M059J (cell line): ENCODE data around the gene FOXN3. TPM values are rescaled to one million over a fixed set of nuclear protein-coding genes. Genes with fewer than 3 reads are reported as not detected.
"Not testable (repeated sequence)": the region's sequence is repeated elsewhere in the genome, so short reads cannot be mapped to it uniquely, and the experiment has no call there.

Experiments used
- DNase-seq: peaks from one replicate; pipeline ENCODE4 v3.0.0-alpha.2; 2012; ENCODE audit warnings: low read depth
- total RNA-seq: library from RNA; depleted of rRNA; stranded (reverse); fragments of >200 nt; shearing (Covaris generic); gene quantifications from 2 replicates; pipeline ENCODE4 v1.2.3, GENCODE V29; 2014

FOXN3 gene
- total RNA-seq, 1 experiment from 2014 or later, result 16.7 TPM

DNA sequence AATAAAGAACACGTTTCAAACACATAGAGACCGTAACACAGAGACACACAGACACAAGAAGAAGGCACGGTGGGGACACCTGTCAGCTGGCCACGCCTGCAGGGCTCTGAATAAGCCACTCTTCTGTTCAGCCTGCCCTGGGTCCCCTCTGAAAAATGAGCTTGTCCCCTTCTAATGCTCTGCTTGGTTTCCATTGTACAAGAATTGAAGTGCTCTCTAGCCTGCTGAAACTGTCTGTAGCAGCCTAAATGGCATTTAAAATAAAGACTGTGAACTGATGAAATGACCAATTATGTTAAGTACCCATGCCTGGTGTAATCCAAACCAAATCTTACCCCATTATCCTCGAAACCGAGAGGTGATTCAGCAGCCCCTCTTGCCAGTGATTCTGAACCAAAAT lies 139.8 kb downstream of the FOXN3 start:
- DNase-seq, result no peak

DNA sequence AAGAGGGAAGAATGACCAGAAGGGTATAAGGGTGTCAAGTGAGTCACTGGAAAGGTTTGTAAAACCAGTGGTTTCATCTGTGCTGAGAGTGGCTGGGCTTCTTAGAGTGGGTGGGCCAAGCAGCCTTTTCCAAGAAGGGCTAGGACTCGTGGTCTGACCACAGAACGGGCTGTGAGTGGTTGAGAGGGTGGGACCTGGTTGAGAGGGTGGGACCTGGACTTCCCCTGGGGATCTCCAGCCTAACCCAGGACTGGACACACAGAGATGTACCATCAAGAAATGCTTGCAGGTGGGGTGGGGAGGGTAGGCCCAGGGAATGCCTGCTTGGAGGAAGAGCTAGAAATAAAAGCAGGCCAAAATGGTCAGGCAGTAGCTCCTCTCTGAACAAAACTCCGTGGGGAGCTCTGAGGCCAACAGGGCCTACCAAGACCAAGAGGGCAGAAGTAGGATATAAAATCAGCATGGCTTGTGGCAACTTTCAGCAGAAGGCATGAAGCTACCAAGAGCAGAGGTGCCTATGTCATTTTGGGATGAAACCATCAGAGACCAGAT lies 140.5 kb downstream of the FOXN3 start:
- DNase-seq, result peak; percentile 59

DNA sequence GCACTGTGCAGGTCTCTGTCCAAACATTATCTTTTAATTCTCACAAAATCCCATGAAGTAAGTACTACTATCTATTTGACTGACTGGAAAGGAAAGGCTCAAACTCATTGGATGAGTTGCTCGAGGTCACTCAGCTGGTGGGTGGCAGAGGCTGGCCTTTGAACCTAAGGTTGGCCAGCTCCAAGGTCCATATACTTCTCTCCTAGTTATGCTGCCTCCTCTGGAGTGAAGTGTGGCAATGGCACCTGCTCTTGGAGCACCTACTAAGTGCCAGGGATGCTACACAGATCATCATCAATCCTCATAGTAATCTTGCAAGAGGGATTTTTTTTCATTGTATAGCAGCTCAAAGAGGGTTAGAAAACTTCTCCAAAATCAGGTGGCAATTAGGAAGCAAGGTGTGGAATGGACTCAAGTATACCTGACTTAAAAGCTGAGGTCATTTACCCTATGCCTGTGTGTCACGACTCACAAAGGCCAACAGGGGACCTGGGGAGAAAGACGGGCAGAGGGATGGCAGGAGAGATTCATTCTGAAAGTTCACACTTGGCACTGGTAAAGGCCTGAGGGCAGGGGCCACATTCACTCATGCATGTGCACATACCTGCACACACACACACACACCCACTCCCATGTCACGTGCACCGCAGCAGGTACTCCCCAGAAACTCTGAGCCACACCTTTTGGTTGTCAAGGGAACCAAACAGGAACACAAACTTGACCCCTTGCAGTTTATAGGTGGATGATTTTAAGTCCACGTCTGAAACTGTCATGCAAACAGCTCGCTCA lies 146.4 kb downstream of the FOXN3 start:
- no peak for DNase-seq

DNA sequence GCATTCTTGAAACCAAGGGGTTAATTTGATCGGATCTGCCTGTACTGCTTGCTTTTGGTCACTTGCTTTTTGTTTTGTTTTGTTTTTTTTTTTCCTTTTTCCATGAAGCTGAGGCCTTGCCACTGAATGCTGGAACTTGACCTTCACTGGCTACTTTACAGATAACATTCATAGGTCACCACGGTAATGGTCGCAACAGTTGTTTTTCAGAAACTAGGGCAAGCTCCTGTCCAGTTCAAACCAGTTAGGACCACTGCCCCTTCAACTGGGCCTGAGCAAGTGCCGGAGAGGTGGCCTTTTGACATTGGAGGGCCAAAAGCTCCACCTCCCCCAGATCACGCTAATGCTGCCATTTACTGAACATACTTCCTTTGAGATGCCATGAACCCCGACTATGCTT lies 147.6 kb downstream of the FOXN3 start:
- no peak for DNase-seq

DNA sequence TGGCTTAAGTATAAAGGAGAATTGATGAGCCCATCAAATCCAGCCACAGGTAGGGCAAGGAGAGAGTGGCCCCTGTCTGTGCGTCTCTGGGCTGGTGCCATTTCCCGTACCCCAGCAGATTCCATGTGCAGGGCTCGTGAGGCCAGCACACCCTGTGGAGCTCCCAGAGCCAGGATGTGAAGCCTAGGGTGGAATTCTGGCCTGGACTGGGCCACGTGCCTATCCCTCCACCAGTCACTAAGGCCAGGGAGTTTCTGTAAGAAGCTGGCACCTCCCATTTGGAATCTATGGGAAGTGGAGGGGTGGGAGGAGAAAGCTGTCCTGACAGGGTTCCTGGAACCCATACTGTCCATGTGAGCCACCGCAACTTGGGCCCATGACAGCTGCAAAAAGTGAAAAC lies 148.5 kb downstream of the FOXN3 start:
- no peak for DNase-seq

DNA sequence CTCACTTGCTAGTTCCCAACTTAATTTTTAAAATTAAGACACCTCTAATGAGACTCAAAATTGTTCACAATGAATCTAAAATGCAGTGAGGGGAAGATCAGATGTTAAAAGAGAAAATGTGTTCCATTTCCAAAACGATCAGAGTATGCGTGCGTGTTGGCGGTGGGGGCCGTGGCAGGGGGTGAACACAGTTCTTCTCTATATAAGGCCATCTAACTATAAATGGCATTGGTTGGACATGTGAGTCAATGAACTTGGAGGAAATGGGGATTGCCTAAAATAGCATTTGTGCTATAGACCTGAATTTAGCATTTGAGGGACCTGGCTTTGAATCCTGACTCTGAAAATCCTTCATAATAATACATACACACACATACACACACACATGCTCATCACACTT lies 149.4 kb downstream of the FOXN3 start:
- DNase-seq, result no peak

DNA sequence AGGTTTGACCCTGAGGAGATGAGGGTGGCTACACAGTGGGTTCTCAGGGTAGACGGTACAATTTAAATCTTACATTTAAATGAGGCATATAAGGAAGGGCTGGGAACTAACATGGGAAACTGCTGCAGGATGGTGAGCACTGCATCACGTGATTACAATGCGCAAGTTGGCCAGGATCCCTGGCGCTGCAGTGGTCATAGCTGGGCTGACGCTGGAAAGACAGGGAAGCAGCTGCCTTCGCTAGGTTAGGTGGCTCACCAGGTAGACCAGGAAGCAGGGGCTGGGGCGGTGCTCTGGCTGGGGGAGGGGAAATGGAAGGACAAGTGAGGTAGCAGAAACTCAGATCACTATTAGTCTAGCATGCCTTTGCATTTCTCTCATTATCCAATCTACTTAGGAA lies 149.9 kb downstream of the FOXN3 start:
- no peak for DNase-seq

DNA sequence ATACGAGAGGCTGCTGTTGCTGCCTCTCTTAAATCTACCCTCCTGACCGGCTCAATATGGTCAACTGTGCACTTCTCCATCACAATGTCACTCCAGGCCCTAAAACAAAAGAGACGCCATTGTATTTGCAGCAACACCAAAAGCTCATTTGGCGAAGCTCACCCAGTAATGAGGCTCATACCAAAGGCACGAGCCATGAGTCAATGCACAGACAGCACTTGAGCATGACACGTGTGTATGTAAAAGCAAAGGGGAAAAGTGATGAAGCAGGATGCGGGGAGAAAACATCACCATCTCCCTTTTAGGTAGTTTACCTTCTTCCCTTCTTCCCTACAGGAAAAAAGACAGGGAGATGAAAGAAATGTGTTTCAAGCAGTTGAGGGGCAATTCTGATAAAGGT lies 150.3 kb downstream of the FOXN3 start:
- DNase-seq, result no peak

DNA sequence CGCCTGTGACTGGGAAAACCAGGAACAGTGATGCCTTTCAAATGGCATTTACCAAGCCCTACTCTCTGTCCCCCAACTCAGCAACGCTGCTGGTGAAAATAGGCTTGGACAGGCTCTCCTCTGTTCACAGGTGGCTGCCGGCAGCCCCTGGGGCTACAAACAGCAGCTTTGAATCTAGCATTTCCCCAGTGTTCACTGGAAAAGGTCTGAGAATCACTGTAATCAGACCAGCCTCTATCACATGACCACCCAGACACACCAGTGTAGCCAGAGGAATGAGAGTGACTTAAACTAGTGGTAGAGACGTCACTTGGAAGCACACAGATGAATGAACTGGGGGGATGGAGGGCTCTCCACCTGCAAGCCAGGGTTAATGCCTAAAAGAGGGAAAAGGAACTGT lies 151.8 kb downstream of the FOXN3 start:
- DNase-seq, result no peak

DNA sequence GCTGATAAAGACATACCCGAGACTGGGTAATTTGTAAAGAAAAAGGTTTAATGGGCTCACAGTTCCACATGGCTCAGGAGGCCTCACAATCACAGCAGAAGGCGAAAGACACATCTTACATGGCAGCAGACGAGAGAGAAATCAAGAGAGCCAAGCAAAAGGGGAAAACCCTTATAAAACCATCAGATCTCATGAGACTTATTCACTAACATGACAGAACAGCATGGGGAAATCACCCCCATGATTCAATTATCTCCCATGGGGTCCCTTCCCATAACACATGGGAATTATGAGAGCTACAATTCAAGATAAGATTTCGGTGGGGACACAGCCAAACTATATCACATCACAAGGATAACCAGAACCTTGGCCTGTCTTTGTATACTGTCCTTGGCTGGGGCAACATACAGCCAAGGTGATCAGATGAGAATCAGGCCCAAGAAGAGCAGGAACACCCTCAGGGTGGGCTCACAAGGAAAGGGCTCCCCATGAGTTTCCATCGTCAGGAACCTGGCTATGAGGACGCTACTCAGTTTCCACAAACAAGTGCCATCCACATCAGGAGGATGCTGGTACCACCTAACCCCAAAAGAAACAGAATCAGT lies 152.7 kb downstream of the FOXN3 start:
- no peak for DNase-seq

DNA sequence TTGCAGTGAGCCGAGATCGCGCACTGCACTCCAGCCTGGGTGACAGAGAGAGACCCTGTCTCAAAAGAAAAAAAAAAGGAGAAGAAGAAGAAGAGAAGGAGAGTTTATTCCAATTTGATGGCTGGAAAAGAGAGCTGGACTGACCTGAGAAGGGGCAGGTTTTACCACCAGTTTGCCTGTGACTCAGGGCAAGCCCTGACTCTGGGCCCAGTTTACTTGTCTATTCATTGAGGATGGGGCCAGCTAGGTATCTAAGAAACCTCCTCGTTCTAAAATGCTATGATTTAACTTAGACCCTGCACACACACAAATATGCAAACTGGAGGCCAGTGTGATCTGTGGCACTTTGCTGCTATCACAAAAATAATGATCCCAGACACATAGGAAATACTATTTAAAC lies 155.0 kb downstream of the FOXN3 start:
- no peak for DNase-seq

DNA sequence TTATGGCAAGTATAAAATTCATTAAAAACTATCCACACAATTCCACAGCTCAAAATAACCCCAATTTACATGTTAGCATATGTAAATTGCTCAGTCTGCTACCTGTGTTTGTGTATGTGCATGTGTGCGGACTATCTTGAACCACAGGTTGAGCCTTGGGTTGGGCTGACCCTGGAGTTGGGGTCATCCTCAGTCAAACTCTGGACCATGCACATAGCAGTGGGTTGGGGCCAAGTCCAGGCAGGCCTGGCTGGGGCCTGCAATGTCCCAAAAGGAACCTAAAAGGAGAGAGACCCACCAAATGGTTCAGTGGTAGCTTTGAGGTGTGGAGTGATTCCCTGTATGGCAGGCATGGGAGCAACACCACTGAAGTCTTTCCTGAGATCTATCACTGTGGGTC lies 156.1 kb downstream of the FOXN3 start:
- no peak for DNase-seq

DNA sequence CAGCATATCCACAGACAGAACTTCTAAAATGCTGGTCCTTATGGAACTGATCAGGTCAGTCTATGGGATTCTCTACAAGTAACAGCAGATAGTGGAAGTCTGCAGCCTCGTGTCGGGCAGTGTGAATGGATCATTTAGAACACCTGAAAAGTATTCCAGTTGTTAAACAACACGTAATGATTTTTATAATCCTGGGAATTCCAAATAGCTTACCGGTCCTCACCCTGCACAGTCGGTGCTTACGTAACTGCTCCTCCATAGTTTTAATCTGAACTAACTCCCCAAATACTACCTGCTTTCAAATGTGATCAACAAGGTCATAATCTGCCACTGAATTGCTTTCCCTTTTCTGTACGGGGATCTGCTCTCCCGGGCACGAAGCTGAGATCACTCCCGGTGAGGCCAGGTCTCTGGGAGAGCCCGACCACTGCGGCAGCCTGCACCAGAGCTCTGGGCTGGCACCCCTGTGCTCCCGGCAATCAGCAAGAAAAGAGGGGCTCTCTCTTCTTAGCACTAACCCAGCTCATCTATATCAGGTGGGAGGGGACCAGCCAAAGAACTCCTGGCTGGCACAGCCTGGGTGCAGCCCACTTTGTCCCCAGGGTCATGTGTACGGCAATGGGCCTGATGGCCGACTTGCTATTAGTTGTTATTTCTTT lies 157.0 kb downstream of the FOXN3 start:
- no peak for DNase-seq

DNA sequence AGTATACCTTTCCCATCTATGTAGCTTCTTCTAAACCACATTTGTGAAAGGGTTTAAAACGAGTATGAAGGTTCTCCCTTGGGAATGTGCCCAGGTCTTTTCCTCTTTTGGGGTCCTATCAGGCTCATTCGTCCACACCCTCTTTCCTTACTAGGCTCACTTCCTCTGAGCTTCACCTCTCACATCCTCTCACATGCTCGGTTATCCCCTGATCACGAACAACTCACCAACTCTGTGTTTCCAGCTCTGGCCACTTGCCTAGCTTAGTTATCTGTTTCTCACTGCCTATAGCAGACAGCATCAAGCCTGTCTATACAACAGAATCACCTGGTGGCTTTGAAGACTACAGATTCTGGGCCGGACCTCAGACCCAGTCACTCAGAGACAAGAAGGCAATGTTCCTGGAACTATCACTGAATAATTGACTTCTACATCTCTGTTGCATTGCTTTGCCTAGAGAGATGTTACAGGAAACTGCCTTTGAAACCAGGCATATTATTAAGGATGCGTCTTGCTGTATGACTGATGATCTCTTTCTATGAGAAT lies 158.2 kb downstream of the FOXN3 start:
- DNase-seq, result no peak

DNA sequence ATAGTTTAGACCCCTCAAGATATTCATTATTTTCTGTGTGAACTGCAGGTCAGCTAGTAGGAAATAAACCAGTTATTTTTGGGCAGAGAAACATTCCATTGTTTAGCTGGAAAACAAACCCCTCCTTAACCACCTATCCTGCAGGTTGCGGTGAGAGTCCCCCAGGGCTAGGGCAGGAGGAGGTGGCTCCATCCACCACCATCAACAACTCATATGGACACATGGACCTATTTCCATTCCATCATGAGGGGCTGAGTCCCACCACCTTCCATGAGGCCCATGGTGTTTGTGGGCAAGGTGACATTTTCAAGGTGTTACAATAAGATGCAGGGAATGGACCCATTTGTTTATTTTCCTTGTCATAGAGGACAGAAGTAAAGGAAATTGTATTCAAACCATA lies 160.1 kb downstream of the FOXN3 start:
- no peak for DNase-seq

DNA sequence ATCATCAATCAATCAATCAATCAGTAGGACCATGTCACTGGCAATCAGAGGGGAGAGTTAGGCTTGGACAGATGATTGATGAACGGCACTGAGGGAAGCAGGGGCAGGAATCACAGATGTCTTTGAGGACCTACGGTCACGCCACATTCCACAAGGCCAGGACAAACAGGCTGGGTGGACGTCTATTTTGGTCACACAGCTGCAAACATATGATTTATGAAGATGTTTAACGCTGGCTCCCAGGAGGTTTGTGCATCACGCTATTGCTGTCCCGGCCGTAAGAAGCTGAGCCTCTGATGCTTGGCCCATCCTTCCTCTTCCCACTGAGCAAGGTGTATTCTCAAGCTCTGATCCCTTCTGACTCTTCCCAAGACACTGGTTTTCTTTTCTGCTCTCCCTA lies 160.8 kb downstream of the FOXN3 start:
- DNase-seq, result no peak

DNA sequence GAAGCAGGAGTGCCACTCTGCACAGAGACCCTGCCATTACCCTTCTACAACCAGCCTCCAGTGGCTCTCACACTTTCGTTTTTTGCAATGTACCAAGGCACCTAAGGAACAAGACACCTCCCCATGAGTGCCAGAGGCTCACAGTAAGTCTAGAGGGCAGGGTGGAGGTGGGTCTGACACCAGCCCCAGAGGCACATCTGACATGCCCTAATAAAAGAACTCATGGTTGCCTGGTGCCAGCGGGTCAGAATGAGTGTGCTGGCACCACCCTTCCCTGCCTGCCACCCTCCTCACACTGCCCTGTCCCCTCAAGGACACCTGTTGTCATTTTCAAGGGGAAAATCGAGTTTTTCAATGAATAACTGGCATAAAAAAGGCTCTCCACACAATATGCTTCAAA lies 161.2 kb downstream of the FOXN3 start:
- no peak for DNase-seq

DNA sequence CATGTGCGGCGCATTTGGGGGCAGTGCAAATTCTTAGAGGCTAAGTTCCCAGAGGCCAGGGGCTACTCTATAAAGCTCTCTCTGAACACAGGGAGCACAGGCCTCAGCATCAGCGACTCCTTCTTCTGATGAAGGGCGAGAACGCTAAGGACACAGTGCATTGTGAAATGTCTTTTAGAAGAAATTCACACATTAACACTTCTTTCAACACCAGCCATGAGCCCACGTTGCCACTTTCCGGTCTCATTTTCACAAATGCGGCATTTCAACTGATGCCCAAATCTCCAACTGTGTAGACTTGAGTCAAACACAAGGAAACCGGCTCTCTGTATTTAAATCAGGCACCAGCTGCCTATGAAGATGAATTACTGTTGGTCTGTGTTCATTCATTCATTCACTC lies 162.0 kb downstream of the FOXN3 start:
- no peak for DNase-seq

DNA sequence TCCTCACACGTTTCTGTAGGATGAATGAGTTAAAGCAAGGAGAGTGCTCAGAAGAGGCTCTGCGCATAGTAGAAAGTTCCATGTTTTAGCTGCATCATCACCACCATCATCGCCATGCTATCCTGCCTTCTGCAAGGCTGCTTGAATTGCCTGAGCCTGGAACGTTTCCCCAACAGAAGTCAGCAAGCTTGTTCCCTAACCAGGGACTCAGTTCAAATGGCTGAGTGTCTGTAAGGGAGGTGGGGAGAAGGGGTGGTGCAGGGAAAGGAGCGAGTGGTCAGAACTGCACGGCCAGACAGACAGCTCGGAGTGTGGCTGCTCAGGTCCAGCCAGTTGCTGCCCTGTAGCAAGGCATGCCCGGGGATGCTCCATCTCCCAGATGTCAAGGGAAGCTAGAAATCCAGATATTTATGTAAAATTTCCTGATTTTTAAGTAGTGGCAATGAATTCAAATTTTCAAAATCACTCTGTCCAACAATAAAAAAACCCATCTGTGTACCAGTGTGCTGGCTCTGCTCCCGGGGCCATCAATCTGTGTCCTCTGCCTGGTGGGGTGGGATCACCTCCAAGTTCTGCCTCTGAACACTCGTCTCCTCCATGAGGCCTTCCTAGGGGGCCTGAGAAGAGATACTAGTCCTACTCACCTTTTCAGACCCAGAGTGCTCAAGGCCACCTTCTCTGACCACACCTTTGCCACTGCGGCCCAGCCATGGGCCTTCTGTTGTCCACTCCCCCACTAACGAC lies 162.7 kb downstream of the FOXN3 start:
- DNase-seq, result no peak

DNA sequence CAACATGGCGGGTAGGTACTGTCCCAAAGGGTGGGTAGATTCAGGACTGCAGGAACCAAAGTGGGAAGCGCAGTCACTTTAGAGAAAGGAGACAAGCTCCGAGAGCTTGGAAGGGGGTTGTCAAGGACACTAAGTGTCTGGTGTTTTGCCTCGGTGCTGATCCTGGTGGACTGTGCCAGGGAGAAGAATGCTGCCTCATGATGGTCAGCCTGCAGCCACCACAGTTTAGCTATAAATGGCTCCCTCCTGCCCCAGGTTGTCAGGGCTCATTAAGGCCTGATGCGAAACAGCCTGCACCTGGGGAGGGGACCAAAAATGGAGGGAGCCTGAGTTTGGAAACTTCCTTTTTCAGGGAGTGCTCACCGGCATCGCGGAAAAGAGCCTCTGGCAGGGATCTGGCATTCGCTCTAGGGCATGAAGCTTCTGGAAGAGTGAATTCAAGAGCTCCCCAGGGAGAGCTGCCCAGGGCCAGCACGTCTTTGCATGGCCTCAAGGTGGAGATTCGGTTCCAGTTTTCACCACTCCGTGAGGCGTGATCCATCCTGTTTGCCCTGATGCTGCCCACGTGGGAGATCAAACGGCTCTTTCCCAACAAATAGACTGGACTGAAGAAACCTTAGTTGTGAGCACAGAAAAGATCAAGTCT lies 164.0 kb downstream of the FOXN3 start:
- peak; percentile 6 for DNase-seq

DNA sequence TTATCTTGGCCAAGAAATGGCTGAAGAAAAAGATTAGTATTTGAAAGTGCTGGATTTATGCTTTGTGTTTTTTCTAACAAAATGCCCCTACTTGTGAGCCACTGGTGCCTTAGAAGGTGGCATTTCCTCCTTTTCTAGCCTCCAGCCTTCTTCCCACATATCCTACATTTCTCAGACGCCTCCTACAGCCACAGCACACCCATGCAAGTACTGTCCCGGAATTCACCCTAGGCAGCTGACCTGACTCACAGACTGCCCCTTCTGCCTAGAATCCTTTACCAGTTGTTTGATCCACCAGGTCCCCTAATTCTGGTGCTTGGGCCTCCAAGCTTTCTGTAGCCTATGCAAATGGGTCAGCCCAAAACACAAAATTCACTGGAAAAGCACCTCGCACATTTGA lies 166.0 kb downstream of the FOXN3 start:
- DNase-seq, result peak; percentile 15

DNA sequence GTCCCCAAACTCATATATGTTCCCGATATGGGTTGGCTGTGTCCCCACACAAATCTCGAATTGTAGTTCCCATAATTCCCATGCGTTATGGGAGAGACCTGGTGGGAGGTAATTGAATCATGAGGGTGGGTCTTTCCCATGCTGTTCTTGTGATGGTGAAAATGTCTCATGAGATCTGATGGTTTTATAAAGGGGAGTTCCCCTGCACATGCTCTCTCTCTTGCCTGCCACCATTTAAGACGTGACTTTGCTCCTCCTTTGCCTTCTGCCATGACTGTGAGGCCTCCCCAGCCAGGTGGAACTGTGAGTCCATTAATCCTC lies 166.4 kb downstream of the FOXN3 start:
- not testable (repeated sequence) for DNase-seq
